ENCODE measurements around the gene NCAM1. TPM values are rescaled to one million over a fixed set of nuclear protein-coding genes. Genes with fewer than 3 reads are reported as not detected.
A peak's percentile ranks its signal among the peaks of the same experiment; 100 is the strongest.
"Not testable (repeated sequence)": the region's sequence is repeated elsewhere in the genome, so short reads cannot be mapped to it uniquely, and the experiment has no call there.

The NCAM1 gene
- total RNA-seq = 84.7 TPM

DNA sequence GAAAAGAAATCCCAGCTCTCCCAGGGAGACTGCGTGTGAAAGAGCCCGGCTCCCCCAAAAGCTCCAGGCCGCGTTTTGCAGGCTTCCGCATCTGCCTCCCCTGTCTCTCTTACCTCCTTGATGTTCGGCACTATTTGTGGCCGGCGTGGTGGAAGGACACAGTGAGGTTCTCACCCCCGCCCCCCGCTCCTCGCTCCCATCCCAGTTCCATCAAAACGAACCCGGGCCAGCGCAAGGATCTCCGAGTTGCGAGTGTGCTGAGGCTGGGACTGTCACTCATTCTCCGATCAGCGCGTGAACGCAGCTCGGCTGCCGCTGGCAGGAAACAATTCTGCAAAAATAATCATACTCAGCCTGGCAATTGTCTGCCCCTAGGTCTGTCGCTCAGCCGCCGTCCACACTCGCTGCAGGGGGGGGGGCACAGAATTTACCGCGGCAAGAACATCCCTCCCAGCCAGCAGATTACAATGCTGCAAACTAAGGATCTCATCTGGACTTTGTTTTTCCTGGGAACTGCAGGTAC is at the start of gene NCAM1:
NCAM1 (plus strand) TSS at position 275 of the 523 bp plus-strand sequence.
- DNase-seq (ENCODE audit: low spot score) (peak; percentile 73), ATAC-seq (peak; percentile 60)
- intact Hi-C loops (cut with DNase I) = no loop called here

DNA sequence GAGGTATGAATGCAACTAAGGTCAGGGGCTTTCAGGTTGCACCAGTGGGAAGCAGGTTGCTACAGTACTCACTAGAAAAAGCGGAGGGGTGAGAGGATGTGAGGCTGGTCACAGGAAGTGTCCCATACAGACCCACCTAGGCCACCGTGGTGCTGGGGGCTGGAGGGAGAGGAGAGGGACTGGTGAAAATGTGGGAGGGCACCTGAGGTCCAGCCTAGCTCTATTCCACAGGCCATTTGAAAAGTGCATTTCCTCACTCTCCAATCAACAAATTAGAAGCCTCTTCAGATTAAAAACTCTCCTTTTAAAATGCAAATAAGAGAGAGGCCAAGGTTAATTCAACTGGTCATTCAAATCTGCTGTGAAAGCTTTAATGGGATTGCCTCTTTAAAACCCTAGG is 38.6 kb upstream of the NCAM1 start:
- no peak for ATAC-seq
- intact Hi-C loops (cut with DNase I) = no loop called here
- no peak for DNase-seq (ENCODE audit: low spot score)

GRCh38 chr11:112924836-112925235 is 36.4 kb upstream of the NCAM1 start:
- DNase-seq (ENCODE audit: low spot score); ATAC-seq; intact Hi-C loops (cut with DNase I): not testable (repeated sequence)

DNA sequence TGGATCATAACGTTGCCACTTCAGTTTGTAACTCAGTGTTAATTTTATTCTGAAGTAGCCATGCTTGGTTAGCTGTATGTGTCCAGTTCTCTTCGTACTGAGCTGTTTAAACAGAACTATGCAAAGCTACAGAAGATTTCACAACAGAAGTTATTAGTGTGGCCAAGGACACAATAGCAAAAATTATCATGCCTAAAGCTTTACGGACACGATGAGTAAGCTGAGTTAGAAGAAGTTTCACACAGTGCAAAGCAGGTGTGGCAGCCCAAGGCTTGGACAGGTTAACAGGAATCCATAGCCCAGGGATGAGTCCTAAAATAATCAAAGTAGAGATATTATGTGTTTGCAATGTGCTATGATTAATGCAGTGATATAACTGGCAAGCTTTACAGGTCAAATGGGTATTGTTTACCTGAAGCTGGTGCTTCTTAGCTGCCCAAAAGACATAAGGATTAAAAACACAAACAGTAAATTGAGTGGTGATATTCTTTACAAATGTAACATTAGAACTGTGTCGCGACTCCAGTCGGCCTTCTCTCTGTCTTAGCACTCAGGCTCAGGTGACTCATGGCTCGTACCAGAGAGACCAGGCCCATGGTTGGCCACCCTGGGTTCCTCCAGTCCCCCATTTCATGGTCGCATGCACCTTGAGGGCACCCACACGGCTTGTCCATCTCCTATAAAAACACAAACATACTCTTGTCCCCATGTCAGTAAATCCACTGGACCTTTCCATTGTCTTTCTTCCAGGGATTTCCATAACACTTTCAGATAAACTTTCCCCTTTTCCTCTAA is 35.5 kb upstream of the NCAM1 start:
- ATAC-seq = no peak
- DNase-seq (ENCODE audit: low spot score) = no peak
- intact Hi-C loops (cut with DNase I) = no loop called here

DNA sequence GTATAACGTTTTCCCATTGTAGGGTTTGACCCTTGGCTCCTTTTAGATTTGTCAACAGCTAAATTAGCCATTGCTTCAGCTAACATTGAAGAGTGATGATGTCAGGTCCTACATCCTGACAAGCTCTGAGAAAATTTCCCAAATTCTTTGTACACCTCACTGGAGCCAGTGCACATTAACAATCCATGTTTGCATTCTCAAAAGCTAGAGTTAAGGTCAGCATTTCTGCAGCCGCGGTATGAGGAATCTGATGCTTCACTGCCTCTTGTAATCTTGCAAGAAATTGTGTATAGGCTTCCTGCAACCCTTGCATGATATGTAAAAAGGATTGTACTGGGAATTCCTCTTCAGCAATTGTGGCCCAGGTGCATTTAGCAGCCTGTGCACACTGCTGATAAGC is 33.1 kb upstream of the NCAM1 start:
- intact Hi-C loops (cut with DNase I) = no loop called here
- ATAC-seq = no peak
- DNase-seq (ENCODE audit: low spot score) = no peak

- intact Hi-C loops (cut with DNase I) = no loop called here
- ATAC-seq (no peak), DNase-seq (ENCODE audit: low spot score) (no peak)
Observed at GRCh38 chr11:112929432-112929831, 31.8 kb upstream of the NCAM1 start.

- DNase-seq (ENCODE audit: low spot score) = no peak
- intact Hi-C loops (cut with DNase I) = no loop called here
- no peak for ATAC-seq
Observed at GRCh38 chr11:112931703-112932102, 29.5 kb upstream of the NCAM1 start.

- DNase-seq (ENCODE audit: low spot score) = no peak
- intact Hi-C loops (cut with DNase I) = no loop called here
- ATAC-seq = no peak
Observed at GRCh38 chr11:112932593-112932992, 28.6 kb upstream of the NCAM1 start.

- DNase-seq (ENCODE audit: low spot score) (no peak), ATAC-seq (no peak)
- intact Hi-C loops (cut with DNase I) = no loop called here
Observed at GRCh38 chr11:112933970-112934369, 27.2 kb upstream of the NCAM1 start.

GRCh38 chr11:112941104-112941503 is 20.1 kb upstream of the NCAM1 start:
- ATAC-seq = no peak
- DNase-seq (ENCODE audit: low spot score) = no peak
- intact Hi-C loops (cut with DNase I) = no loop called here

DNA sequence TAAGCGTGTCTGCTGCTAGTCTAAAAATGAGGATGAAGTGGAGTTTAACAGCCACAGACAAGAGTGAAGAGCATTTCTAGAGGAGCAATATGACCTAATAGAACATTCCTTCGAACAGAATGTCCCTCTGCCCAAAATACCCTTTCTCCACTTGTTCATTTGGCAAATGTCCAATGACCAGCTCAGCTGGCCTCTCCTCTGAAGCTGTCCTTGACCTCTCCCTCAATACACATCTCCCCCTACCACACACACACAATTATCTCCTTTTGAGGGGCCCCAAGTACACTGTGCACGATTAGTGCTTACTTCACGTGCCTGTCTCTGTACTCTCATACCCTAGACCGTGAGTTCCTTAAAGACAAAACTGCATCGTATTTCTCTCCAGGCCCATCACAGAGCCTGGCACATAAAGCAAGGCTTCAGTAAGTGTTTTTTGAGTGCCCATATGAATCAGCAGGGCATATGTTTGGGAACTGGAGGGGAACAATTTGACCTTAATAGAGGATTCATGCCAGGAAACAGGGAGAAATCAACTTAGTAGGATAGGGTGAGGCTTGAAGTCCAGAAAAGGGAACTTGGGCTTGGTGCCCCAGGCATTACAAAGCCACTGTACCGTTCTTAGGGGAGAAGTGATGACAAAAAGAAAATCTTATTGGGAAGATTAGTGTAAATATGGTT is 18.1 kb upstream of the NCAM1 start:
- DNase-seq (ENCODE audit: low spot score) = no peak
- ATAC-seq = no peak
- intact Hi-C loops (cut with DNase I) = no loop called here

- intact Hi-C loops (cut with DNase I) = no loop called here
- ATAC-seq = no peak
- no peak for DNase-seq (ENCODE audit: low spot score)
Observed at GRCh38 chr11:112946866-112947265, 14.4 kb upstream of the NCAM1 start.

DNA sequence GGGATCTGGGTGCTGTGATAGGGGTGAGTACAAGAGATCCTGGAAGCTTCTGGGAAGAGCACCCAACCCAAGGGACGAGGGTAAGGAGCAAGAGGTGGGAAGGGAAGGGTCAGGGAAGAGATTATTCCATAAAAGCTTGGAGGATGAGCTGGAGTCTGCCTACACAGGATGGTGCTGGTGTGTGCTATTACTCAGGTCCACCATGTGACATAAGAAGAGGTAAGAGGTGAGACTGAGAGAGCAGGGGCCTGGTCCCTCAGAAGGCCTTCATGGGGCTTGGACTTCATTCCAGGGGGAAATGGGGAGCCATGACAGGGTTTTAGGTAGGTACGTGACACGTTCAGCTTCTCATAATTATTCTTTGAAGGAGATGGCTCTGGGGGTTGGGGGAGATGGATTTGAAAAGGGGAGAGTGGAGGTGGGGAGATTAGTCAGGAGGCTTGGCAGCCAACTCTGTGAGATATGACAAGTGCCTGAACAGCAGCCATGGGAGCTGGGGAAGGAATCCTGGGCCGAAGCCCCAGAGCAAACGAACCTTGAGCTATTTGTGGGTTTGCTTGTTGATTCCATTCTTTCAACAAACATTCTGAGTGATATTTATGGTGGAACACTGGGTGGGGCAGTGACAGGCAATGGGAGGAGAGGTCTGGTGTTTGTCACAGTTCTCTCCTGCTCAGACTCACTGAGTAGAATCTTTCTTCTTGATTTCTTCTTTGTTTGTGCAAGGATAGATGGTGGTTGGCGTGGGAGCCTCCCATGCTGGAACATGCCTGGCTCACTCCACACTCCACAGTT is 11.2 kb upstream of the NCAM1 start:
- ATAC-seq (no peak), DNase-seq (ENCODE audit: low spot score) (no peak)
- intact Hi-C loops (cut with DNase I) = no loop called here

DNA sequence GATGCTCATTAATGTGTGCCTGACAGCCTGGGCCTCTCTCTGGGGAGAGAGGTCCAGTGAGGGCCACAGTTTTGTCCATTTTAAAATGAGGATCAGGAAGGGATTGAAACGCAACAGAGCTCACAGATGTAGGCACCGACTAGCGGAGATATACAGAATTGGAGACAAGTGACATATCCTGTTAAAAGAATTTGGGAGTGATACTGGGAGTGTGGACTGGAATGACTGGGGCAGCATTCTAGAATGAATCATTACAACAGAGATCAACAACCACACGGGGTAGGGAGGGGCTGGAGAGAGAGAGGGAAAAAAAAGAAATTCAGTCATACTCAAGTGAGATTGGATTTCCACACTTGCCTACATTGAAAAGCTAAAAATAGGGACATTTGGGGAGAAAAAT is 2.5 kb upstream of the NCAM1 start:
- ATAC-seq (no peak), DNase-seq (ENCODE audit: low spot score) (no peak)
- intact Hi-C loops (cut with DNase I) = no loop called here

DNA sequence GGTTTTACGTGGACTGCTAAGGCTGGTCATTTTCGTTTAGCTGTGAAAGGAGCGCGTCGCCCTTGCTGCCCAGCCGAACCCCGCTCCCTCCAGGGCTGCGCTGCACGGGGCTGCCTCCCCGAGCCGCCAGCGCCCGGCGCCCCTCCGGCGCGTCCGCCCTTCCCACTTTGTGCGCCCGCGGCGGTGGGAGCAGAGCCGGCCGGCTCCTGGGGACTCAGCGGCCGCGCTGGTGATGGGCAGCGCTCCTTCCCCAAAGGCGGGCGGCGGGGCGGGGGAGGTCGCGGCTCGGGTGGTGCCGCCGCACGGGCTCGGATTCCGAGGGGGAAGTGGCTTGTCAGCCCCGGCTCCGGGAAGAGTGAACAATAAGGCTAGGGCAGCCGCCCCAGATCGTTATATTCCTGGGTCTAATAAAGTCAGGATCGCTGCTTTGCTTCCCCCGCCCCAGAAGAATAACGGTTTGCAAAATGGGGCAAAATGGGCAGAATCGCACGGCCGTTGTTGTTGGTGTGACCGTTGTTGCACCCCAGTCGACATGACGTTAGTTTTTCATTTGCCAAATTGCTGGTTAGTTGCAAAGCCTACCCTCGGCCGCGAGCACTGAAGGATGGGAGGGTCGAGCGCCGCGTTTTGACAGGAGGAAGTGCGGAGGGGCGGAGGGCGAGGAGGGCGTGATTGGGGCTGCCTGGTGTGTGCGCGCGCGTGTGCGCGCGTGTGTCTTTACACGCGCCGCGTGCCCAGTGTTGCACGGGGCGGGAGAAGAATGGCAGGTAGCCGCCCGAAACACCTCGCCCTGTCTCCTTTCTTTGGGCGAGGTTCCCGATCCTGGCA is 745 bp downstream of the NCAM1 start:
- DNase-seq (ENCODE audit: low spot score) (peak; percentile 59), ATAC-seq (peak; percentile 61)
- intact Hi-C loops (cut with DNase I) = no loop called here

- ATAC-seq (peak; percentile 55), DNase-seq (ENCODE audit: low spot score) (peak; percentile 62)
- intact Hi-C loops (cut with DNase I) = no loop called here
Observed at GRCh38 chr11:112962579-112963367, 1.6 kb downstream of the NCAM1 start.

- DNase-seq (ENCODE audit: low spot score) (peak; percentile 57), ATAC-seq (no peak)
- intact Hi-C loops (cut with DNase I) = no loop called here
Observed at GRCh38 chr11:112963368-112963955, 2.2 kb downstream of the NCAM1 start.

GRCh38 chr11:112965656-112966055 is 4.4 kb downstream of the NCAM1 start:
- DNase-seq (ENCODE audit: low spot score) (no peak), ATAC-seq (no peak)
- intact Hi-C loops (cut with DNase I) = no loop called here
